ENCODE measurements around the gene NDST1.

The NDST1 gene

GRCh38 chr5:150489360-150490295 is 18.3 kb upstream of the NDST1 start:
- no peak for DNase-seq

GRCh38 chr5:150490296-150490669 is 17.6 kb upstream of the NDST1 start:
- no peak for DNase-seq

DNA sequence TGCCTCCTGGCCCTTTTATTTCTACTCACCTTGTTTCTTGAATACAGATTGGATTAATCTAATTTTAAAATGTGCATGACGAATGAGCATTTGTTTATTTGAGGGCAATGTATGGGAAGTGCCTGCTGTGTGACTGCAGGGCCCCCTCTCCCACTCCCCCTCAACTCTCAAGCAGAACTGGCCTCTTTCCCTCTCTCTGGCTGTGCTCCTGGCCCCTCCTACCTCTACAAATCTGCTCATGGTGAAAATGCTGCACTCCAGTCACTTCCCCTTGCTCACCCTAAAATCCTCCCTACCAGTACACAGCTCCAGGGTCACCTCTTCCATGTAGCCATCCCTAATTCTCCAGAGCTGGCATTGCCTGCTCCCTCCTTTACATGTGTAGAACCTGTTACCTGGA is 17.2 kb upstream of the NDST1 start:
- DNase-seq = no peak

GRCh38 chr5:150491876-150492275 is 16.1 kb upstream of the NDST1 start:
- DNase-seq = no peak

- DNase-seq = no peak
Measured at GRCh38 chr5:150492621-150493020, 15.3 kb upstream of the NDST1 start.

- no peak for DNase-seq
Measured at GRCh38 chr5:150496098-150496497, 11.8 kb upstream of the NDST1 start.

- no peak for DNase-seq
Measured at GRCh38 chr5:150496534-150496933, 11.4 kb upstream of the NDST1 start.

DNA sequence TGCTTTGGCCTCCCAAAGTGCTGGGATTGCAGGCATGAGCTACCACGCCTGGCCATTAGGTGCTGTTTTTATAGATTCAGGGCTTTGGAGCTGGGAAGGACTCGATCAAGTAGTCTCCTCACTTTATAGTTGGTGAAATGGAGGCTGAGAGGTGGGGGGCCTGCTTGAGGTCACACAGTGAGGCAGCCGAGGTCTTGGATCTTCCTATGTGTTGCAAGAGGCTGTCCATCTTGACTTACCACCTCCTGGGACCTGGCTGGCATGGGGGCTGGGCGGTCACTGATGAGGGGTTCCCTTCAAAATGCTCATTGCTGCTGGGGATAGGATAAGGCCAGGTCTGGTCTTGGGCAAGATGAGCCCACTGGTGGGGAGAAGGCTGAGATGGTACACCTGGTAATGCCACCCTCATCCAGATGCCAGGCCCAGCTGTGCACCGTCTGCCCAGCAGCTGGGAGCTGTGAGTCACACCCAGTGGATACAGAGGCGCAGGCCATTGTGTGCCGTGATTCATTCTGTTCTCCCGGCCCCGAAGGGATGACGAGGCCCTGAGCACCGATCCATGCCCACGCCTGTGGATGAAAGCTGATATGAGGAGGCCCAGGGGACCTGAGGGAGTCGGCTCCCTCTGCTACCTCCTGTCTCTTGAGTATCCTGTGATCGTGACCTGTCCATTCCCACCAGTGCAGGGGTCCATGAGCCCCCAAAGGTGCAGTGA is 10.5 kb upstream of the NDST1 start:
- DNase-seq = no peak

GRCh38 chr5:150497989-150498317 is 10.0 kb upstream of the NDST1 start:
- no peak for DNase-seq

DNA sequence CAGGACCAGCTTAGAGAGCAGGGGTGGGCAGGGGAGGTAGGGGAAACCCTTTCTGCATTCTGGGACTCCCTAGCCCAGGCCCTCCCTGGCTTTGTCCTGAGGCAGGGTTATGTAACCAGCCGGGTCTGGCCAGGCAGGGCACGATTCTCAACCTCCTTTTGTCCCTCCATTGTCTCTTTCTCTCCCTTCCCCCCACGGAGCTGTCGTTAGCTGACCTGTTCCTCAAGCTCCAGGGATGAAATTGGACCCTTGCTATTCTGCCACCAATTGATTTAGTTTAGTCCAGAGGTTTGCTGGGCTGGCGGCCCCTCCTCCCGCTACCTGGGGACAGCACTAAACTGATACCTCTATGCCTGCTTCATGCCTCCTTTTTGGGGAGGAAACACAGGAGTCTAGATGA is 9.4 kb upstream of the NDST1 start:
- DNase-seq = no peak

- DNase-seq = no peak
Measured at GRCh38 chr5:150498971-150499370, 9.0 kb upstream of the NDST1 start.

DNA sequence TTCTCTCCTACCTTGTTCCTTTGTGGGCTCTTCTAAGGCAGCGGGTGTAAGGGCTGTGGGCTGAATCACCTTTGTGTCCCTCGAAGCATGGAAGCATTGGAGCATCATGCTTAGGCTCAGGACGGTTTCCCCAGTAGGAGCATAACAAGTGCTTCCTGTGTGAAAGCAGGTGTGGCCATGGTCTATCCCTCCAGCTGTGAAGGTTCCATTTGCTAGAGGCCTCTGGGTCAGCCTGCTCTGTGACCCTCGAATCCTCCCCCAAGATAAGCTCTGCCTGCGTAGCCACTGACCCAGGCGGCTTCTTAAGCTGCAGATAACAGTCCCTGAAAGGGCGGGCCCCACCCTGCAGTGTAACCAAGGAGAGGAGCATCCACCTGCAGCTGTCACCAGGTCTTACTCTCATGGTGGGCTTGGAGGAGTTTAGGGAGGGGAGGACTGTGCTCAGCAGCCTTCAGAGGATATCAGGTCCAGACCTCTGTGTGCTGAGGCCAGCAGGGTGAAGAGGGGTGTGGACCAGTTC is 8.4 kb upstream of the NDST1 start:
- no peak for DNase-seq

GRCh38 chr5:150500328-150500841 is 7.5 kb upstream of the NDST1 start:
- no peak for DNase-seq

- no peak for DNase-seq
Measured at GRCh38 chr5:150500905-150501304, 7.0 kb upstream of the NDST1 start.

DNA sequence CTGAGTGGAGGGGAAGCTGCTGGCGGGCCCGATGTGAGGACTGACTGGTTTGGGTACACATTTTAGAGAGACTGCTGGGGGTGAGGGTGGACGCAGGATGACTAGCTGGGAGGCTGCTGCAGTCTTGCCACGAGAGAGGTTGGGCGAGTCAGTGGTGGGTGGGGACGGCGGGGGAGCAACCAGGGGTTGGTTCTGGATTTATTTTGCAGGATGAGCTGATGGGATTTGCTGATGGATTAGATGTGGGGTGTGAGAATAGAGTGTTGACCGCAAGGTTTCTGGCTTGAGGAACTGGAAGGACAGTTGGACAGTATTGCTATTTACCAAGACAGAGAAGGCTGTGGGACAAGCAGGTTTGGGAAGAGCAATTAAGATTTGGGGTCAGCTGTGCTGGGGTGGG is 5.8 kb upstream of the NDST1 start:
- no peak for DNase-seq

GRCh38 chr5:150502847-150503246 is 5.1 kb upstream of the NDST1 start:
- no peak for DNase-seq

GRCh38 chr5:150503386-150503785 is 4.5 kb upstream of the NDST1 start:
- no peak for DNase-seq

DNA sequence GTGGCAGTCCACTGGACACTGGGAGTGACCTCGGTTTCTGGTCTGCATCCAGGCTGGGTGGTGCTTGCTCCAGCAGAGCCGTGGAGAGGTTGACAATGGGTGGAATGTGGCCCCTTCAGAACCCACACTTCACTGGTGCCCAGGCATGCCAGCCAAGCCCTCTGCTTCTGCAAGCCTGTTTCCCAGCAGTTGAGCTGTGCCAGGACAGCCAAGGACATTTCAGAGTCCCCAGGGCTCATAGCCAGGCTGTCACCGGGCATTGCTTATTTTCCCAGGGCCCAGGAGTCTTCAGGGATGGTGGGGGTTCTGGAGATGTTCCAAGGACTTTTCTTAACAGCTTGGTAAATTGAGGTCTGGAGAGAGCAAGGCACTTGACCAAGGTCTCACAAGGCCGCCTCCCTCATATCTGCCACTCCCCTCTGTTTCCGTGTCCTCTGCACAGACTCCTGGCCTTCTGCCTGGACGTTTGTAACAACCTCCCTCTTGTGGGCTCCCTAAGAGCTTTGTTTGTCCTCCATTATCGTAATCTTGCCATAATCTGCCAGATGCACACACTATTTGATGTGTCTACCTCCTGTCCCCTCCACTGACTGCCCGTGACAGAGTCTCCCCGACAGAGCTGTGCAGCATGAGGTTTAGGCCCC is 3.8 kb upstream of the NDST1 start:
- DNase-seq = no peak

DNA sequence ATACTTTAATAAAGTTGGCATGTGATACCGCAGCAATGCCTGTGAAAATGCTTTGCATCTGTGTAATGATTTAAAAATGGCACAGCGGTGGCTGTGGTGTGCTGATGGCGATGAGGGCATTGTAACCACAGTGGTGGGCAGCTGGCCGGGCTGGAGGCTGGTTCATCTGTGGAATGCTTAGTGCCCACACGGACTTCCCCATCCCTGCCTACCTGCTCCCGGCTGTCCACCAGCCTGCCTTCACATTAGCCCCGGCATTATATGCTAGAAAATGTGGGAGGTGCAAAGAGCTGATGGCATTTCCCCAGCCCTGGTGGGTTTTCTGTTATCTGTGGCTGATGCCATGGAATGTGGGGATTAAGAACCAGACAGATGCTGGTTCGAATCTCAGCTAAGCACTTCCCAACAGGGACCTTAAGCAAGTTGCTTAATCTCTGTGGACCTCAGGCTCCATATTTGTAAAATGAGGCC is 2.9 kb upstream of the NDST1 start:
- no peak for DNase-seq

DNA sequence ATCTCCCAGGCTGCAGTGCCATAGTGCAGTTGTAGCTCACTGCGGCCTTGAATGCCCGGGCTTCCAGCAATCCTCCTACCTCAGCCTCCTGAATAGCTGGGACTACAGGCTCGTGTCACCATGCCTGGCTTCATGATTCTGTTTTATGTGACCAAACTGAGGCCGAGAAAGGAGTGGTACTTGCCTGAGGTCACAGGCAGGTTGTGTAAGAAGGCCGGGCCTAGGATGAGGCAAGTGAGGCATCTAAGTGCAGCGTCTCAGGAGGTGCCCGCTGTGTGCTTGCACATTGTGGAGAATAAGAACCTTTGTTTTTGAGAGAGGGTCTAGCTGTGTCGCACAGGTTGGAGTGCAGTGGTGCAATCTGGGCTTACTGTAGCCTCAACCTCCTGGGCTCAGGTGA is 2.1 kb upstream of the NDST1 start:
- no peak for DNase-seq

GRCh38 chr5:150506571-150507473 is 1.1 kb upstream of the NDST1 start:
- no peak for DNase-seq

- DNase-seq = no peak
Measured at GRCh38 chr5:150508277-150508640, 328 bp downstream of the NDST1 start.
